Activated gamma-delta T cell (primary cell): ENCODE data around the gene TLR6.

Source experiments
- DNase-seq: peaks from one replicate; lab custom pipeline; 2025; lab: John Stamatoyannopoulos, UW
- total RNA-seq, 2 donors: gene quantifications; one replicate each; lab custom pipeline; 2026; lab: John Stamatoyannopoulos, UW

TLR6 gene, protein sequence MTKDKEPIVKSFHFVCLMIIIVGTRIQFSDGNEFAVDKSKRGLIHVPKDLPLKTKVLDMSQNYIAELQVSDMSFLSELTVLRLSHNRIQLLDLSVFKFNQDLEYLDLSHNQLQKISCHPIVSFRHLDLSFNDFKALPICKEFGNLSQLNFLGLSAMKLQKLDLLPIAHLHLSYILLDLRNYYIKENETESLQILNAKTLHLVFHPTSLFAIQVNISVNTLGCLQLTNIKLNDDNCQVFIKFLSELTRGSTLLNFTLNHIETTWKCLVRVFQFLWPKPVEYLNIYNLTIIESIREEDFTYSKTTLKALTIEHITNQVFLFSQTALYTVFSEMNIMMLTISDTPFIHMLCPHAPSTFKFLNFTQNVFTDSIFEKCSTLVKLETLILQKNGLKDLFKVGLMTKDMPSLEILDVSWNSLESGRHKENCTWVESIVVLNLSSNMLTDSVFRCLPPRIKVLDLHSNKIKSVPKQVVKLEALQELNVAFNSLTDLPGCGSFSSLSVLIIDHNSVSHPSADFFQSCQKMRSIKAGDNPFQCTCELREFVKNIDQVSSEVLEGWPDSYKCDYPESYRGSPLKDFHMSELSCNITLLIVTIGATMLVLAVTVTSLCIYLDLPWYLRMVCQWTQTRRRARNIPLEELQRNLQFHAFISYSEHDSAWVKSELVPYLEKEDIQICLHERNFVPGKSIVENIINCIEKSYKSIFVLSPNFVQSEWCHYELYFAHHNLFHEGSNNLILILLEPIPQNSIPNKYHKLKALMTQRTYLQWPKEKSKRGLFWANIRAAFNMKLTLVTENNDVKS
- total RNA-seq: 11.1 to 14.6 reads per million in 2 donors

DNA sequence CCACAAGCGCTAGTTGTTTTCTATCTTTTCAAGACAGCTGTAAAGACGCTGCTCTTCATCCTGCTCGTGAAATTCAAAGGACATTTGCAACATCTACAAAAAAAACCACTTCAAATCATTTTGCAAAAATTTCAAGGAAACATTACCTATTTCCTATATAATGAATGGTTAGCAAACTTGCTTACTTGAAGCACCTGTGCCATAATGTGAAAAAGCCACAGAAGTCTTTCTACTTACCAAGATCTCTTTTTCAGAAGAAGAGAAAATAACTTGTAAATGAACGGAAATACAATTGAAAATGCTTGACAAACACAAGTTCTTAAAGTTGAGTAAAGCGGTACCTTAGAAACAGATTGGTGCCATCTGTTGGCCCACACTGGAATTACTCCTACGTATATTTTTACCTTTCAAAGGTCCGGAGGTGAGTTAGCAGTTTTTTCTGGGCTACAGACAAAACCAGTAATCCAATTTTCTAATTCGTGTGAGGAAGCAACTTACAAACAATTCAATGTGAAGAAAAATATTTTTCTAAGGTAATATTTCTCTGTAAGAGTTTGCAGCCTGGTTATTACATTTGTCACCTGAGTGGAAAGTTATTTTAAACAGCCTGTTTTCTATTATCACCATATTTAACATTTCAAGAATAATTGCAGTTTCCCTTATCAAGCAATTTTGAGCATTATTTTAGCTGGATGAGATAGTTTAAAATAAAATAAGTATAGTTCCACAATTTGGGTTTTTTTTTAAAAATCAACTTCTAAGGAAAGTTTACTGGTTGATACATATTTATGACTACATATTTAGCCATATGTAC lies at the start of gene TLR6:
TSS of gene TLR6 (minus strand) at position 294 of the 814 bp plus-strand sequence. CDS start 27,344 bp downstream, outside the sequence.
- no peak for DNase-seq

DNA sequence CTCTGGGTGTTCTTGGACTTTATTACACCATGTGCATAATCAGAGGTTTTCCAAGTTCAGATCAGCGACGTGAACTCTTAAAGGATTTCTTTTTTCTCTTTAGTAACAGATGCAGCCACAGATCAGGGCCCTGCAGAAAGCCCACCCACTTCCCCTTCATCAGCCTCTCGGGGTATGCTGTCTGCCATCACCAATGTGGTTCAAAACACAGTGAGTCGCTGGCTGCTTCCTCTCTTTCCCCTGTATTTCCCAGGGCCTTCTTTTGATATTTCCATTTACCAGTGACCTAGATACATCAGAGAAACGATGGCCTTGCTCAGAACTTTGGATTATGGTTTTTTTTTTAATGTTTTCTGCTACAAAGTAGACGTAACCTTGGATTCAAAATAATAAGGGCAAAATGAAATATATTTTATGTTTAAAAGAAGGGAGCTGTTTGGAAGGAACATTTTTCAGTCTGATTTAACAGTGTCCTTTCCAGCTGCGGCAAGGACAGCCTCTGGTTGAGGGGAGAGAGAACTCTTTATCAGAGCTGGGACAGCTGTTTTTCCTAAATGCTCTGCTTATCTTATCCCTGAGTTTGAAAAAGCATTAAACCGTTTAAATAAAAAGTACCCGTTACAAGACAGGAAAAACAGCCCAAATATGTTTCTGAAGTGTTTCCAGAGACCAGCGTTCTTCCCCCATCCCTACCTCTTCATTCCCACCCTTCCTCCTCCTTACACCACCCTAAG lies 49.2 kb upstream of the TLR6 start:
- no peak for DNase-seq

DNA sequence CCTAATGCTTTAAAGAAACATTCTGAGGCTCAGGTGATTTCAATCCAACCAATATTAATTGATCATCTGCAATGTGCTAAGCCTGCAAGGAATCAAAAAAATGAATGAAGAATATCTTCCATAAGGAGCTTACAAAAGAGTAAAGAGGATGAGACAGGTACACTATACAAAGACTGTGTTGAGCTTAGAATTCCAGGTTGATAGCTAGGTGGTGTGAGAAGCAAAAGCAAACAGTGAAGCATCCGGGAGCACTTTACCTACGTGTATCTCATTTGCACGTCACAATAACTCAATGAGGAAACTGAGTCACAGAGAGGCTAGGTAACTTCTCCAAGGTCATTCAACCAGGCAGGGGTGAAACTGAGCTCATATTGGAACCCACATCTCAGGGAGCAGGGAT lies 48.1 kb upstream of the TLR6 start:
- no peak for DNase-seq

DNA sequence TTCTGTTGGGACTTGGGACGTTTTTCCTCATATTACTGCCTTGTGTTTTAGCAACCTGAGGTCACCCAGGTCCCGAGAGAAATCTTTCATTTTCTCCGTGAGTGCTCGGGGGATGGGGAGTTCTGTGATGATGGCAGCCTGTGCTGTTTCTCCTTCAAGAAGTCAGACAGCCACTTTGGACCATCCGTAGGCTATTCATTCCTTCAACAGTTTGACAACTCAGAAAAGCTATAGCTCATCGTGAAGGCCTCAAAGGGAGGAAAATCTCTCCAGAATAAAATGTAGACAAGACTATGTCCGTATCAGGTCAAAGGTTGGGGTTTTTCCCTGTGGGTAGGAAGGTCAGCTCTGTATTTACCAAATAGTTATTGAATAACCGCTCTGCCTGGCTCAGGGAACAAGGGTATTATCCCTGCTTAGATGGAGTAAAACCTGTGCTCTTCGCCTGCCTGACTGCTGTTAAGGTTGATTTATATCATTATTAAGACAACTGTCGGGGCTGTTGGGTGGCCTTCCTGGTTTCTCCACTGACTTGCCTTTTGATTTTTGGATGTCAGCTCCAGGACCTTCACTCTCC lies 47.6 kb upstream of the TLR6 start:
- DNase-seq: no peak

DNA sequence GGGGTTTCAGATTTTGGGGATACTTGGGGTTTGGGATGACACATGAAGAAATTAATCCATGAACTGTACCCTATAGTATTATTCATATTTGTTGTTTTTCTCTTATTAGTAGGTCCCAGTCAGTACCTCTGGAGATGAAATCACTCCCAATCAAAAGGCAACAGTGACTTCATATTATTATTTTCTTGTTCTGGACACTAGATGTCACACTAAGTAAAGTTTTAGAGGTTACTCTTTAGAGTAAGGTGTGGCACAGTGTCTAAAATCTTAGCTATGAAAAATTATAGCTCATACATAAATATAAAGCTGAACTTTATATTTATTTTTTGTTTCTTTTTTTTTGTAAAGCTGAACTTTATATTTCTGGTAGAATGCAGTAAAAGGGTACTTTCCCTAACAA lies 46.1 kb upstream of the TLR6 start:
- no peak for DNase-seq

DNA sequence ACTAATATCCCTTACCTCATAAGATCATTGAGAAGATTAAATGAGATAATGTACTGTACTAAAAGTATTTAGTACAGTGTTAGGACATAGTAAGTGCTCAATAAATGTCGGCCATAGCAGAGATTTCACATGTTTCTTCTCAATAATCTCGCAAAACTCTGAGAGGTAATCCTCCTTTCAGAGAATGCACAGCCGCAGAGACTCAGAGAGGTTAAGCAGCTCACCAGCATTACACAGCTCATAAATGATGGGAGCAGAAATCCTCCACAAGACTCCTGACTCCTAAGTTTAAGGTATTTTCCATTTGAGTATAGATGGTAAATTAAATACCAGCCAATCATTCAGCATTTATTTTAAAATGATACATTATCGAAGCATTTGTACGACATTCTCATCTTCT lies 45.6 kb upstream of the TLR6 start:
- DNase-seq: no peak

DNA sequence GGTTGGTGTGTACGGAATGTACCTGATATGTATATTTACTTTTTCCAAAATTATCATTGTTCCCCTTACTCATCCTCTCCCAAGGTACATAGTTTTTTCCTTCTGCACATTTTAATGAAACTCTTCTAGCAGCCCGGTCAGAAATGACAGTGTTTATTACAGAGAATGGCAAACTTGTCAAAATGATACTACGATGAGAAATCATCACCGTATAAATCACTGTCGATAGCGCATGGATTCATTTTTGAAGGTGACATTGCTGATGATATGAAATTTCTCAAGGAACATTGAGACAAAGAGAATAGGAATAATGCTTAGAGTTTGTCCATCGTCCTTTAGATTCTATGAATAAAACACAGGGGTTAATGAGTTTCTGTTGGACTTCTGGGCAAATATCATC lies 41.6 kb upstream of the TLR6 start:
- no peak for DNase-seq

DNA sequence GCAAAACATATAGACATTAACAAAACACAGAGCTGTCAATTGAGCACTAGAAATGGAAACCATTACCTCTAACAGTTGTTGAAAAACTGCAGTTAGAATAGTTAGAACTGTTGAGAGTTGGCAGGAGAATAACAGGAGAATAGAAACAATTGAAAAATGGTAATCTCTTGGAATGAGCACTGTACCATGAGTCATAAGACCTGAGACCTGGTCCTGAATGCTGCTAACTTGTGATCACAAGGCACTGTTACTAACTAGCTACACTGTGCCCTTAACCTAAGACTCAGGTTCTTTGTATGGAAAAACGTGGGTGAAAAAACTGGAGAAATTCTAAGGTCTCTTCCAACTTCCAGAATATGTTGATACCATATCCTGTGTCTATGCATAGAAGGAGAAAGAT lies 40.3 kb upstream of the TLR6 start:
- no peak for DNase-seq

DNA sequence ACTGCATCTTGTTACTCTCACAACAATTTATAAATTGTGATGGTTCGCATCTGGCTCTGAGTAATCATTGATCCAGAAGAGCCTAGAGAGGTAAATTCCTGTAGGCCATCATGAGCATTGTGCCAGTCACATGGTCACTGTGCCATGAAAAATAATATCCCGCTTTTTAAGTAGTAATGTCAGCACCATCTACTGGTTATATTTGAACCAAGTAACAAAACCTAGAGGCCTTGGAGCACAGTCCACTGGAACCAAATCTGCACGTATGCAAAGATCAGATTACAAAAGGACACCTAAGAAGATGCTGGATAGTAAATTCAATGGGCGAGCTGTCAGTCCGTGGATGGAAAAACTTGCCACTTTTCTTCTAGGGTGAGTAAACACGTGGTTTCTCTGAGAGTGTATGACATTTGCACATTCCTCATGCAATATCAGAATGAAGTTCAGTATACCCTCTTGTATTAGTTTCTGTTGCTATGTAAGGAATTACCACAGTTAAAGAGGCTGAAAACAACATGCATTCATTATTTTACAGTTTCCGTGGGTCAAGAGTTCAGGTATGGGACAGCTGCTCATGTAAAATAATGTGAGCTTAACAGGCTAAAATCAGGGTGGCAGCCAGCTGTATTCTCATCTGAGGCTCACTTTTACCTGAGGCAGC lies 37.8 kb upstream of the TLR6 start:
- DNase-seq: no peak

DNA sequence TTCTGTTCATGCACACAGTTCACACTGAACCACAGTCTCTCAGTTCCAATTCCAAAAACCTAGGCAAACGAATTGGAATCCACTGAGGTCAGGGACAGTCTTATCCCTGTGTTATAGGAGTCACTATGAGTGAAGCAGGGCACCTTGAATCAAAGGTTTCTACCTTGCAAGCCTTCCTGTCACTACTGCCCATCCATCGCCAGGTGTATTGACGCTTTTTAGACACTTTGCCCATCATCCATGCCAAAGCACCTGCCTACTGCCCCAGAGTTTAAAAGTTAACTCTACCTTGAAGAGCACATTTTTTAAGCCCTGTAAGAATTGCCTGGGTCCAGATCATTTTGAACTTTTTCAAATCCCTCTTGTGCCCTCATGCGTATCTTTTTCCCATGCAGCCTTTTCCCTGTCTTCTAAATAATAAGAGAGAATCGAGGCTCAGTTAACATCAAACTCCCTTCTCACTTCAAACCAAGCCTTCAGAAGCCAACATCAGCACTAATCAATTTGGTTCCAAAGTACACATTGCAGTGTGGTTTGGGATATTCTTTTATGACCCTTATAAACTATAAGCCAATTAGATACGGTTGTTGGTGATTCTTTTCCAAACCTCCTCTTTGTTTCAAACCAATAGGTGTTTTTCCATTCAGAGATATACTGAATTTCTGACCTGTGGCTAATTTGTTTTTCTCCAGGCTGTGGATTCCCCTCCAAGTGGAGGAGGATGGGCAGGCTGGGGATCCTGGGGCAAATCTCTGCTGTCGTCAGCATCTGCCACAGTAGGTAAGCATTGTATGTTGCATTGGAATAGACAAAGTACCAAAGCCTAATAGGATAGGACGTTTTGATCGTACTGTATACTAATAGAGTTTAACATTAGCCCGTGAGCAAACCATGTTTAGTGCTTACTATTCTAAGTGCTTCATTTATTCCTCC lies 34.7 kb upstream of the TLR6 start:
- no peak for DNase-seq

DNA sequence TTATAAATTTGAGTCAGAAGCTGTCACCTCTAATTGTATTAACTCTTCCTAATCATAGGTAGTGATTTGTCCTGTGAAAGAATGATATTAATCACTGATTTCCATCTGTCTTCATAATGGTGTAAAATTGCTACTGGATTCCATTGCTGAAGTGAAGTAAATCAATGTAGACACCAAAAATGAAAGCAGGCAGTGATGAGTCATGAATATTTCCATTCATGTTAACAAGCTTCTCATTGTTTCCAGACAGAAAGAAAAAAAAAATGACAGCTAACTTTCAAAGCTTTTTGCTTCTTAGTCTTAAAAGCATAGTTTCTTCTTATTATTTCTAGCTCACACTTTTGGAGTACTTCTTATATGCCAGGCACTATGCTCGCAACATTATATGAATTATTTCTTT lies 32.5 kb upstream of the TLR6 start:
- no peak for DNase-seq

DNA sequence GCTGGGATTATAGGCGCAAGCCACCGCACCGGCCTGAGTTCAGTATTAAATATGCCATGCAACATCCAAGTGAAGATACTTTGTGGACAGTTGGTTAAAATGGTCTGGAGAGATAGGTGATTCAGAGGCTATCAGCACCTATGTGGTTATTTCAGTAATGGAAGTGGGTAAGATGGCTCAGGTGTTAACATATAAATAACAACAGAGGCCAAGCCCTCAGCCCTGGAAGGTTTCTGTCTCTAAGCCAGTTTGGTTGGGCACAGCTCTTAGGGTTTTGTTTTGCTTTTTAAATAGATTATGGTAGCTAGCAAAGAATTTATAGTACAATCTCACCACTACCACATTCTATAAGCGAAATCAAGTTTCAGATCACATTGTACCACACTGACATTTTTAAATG lies 27.6 kb upstream of the TLR6 start:
- DNase-seq: no peak

DNA sequence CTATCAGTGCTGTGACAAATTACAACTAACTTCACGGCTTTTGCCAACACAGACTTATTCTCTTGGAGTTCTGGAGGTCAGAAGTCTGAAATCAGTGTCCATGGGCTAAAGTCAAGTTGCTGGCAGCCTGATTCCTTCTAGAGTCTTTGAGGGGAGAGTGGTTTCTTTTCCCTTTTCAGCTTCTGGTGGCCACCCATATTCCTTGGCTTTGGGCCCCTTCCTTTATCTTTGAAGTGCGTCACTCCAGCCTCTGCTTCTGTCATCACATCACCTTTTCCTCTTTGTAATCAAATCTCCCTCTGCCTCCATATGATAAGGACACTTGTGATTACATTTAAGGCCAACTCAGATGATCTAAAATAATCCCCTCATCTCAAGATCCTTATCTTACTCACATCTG lies 20.0 kb upstream of the TLR6 start:
- no peak for DNase-seq

DNA sequence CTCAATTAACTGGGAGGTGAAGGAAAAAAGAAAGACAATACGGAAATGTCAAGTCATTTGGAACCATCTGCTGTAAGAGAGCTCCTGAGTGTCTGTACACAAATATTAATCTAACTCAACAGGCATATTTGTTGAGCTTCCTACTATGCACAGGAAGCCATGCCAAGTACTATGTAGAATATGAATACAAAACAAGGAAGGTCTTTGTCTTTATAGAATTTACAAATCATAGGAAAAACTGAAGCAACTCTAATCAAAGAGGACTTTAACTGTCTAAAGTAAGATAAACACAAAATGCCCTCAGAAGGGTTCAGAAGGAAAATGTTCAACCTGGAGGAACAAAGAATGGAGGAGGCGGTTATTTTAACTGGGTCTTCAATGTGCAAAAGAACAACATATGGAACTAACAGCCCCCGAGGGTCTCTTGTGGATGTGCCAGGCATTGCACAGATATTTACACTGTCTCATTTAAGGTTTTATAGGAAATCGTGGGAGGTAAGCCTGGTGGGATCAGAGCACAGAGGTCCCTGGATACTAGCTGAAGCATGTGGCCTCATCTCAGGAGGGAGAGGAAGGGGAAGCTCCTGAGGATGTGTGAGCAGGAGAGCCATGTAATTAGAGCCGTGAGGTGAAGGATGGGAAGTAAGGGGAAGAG lies 16.8 kb upstream of the TLR6 start:
- no peak for DNase-seq

DNA sequence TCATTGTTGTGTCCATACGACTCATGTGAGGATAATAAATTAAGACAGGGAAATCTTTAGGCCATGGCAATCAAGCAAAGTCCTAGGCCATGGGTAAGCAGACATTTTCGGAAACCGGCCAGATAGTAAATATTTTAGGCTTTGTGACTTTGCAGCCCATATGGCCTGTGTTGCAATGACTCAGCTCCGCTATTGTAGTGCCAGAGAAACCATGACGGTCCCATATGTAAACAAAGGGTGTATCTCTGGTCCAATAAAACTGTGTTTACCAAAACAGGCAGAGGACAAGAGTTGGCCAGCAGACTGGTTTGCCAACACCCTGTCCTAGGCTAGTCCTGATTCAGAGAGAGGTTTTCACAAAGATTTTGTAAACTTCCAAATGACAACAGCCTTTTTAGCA lies 16.0 kb upstream of the TLR6 start:
- DNase-seq: no peak

DNA sequence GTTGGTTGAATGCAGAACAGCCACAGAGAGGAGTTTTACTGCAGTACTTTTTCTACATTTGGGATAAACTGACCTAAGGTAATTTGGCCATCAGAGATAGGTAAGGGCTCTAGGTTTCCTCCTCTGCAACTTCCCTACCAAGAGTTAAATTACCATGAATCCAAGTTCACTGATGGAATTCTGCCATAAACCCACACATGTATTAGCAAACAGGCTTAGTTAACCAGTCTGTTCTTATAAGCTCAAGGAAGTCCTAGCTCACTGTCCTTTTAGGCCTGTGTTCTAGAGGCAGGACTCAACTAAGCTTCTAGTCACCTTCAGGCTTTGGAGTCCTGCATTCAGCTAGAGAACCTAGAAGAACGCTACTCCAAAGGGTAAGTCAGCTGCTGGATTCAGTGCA lies 15.0 kb upstream of the TLR6 start:
- no peak for DNase-seq

DNA sequence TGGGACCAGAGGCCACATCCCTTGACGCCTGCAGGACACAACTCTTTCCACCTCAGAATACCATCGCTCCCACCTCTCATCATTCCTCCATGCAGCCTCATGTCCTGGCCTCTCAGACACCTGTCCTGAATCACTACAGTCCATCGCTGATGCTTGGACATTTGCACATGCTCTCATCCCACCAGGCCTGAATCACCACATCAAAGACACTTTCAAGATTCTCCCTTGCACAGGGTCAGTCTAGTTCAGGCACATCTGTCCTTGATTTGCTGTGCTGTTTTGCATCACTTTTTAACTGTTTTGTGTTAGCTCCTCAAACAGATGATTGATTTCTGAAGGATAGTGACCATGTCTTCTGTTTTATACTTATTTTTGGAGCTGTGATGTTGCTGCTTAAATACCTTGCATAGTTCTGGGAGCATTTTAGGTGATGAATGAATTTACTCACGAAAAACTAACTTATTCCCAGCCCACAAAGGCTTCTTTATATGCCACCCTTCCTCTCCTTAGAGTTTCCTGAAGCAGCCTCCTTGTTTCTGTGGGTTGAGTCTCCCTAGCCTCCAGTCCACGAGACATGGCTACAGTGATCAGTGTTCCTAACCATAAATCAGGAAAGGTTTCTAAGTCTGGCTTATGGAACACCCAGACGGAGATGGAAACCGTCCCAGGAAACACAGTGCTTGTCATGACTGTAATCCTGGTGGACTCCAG lies 13.6 kb upstream of the TLR6 start:
- DNase-seq: no peak

DNA sequence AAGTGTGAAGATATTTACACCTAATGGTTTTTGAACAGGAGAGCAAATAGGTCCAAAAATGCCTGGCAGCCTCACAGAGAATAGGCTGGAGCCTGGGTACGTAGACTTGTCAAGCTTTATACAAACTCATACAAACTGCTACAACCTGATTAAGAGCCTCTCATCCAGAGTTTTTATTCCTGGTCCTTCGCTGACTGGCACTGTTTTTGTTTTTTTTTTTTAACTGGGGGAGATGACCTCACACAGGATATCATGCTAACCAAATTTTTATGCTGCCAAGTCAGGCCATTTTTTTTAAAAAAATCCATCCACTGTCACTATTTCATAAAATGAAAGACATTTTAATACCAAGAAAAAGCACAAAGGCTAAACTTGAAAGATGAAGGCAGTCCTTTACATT lies 12.9 kb upstream of the TLR6 start:
- no peak for DNase-seq
